Peyer's patch (tissue), 4 donors: Measurements from ENCODE around the gene HSPA1A. TPM values are rescaled to one million over a fixed set of nuclear protein-coding genes. Genes with fewer than 3 reads are reported as not detected.
A peak's percentile ranks its signal among the peaks of the same experiment; 100 is the strongest.
"Not testable (repeated sequence)": the region's sequence is repeated elsewhere in the genome, so short reads cannot be mapped to it uniquely, and the experiment has no call there.

Source experiments
- DNase-seq, 3 donors: peaks; one replicate each; pipeline ENCODE4 v3.0.0-alpha.2; 2017 to 2019
- H3K27ac ChIP-seq, 4 donors: fragments of 200-600 bp; sonication (generic); one replicate each; pipeline ENCODE4 v1.5.1; 2016 to 2019
- H3K27me3 ChIP-seq, 2 donors: fragments of 200-600 bp; sonication (generic); one replicate each; pipeline ENCODE4 v1.5.1; 2019
- H3K36me3 ChIP-seq, 3 donors: fragments of 200-600 bp; sonication (generic); one replicate each; pipeline ENCODE4 v1.5.1; 2016 to 2019
- H3K4me1 ChIP-seq, 4 donors: fragments of 200-600 bp; sonication (generic); one replicate each; pipeline ENCODE4 v1.5.1; 2016 to 2019
- H3K4me3 ChIP-seq, 4 donors: fragments of 200-600 bp; sonication (generic); 1 replicate in 3 of 4; 2 replicates in 1 of 4; pipeline ENCODE4 v1.5.1; 2016 to 2019; ENCODE audit warnings: mild to moderate bottlenecking in 1 of 4
- H3K9me3 ChIP-seq, 4 donors: fragments of 200-600 bp; sonication (generic); one replicate each; pipeline ENCODE4 v1.5.1; 2016 to 2019; ENCODE audit warnings: mild to moderate bottlenecking in 1 of 4
- CTCF ChIP-seq, 6 experiments: fragments of 450-650 bp in 4 of 6; fragments of 200-600 bp in 2 of 6; sonication (generic) in 1 of 6; IDR thresholded peaks; one replicate each; pipeline ENCODE4 v1.5.1; 2017 to 2019; ENCODE audit warnings: antibody characterized with exemption in 6 of 6, mild to moderate bottlenecking in 3 of 6, moderate library complexity in 1 of 6
- POLR2A ChIP-seq, 2 donors: fragments of 450-650 bp; IDR thresholded peaks; one replicate each; pipeline ENCODE4 v1.5.1; 2017; ENCODE audit warnings: antibody characterized with exemption in 2 of 2, mild to moderate bottlenecking in 2 of 2, moderate library complexity in 2 of 2
- total RNA-seq, 4 donors: library from RNA; depleted of rRNA; stranded (reverse); fragments of >200 nt; gene quantifications; one replicate each; pipeline ENCODE4 v1.1.0, GENCODE V29; 2016

Gene HSPA1A
- total RNA-seq, 4 donors from 2014 or later: 38.1 to 123 (median 67.0) TPM

- H3K36me3 ChIP-seq, H3K9me3 ChIP-seq, H3K27me3 ChIP-seq: not testable (repeated sequence)
- Histone ChIP-seq H3K4me1 (peaks cover 0 to 44% (median 4%) of the 10 kb centered on the region in 4 donors), H3K4me3 (peak overlapping the region; percentile 39 to 53 (median 48)), H3K27ac (peak overlapping the region; percentile 67 to 96 (median 83))
- peak in 1 of 3 donors; percentile 47 for DNase-seq
- peak in 1 of 6 experiments; percentile 18 for TF ChIP-seq CTCF (IDR thresholded peaks at IDR 0.05)
Observed at GRCh38 chr6:31817133-31817928, 2.0 kb downstream of the HSPA1A start.

- Histone ChIP-seq H3K27ac (peak overlapping the region; percentile 67 to 96 (median 83)), H3K4me1 (peaks cover 0 to 50% (median 4%) of the 10 kb centered on the region in 4 donors), H3K4me3 (peak overlapping the region; percentile 39 to 53 (median 48))
- not testable (repeated sequence) for H3K27me3 ChIP-seq, H3K36me3 ChIP-seq, DNase-seq, H3K9me3 ChIP-seq
Observed at GRCh38 chr6:31817929-31818511, 2.7 kb downstream of the HSPA1A start.

GRCh38 chr6:31819871-31820299 lies 4.5 kb downstream of the HSPA1A start:
- Histone ChIP-seq H3K36me3 (no peaks in the 10 kb centered on the region), H3K27ac (peak overlapping the region; percentile 19 to 96 (median 52)), H3K9me3 (no peaks in the 10 kb centered on the region), H3K4me3 (peak overlapping the region in 1 of 4 donors; percentile 51), H3K4me1 (peaks cover 0 to 54% (median 4%) of the 10 kb centered on the region in 4 donors), H3K27me3 (no peaks in the 10 kb centered on the region)
- no peak for DNase-seq
- TF ChIP-seq POLR2A (IDR thresholded peaks at IDR 0.05): no peak
- no peak for TF ChIP-seq CTCF (IDR thresholded peaks at IDR 0.05)

- DNase-seq, H3K4me3 ChIP-seq: not testable (repeated sequence)
Observed at GRCh38 chr6:31820399-31820798, 5.1 kb downstream of the HSPA1A start.

GRCh38 chr6:31821301-31822035 lies 6.1 kb downstream of the HSPA1A start:
- Histone ChIP-seq H3K27ac (peak overlapping the region; percentile 89 to 96 (median 94)), H3K4me3 (peak overlapping the region; percentile 49 to 59 (median 54)), H3K27me3 (no peaks in the 10 kb centered on the region), H3K9me3 (no peaks in the 10 kb centered on the region), H3K4me1 (peaks cover 0 to 65% (median 7%) of the 10 kb centered on the region in 4 donors), H3K36me3 (no peaks in the 10 kb centered on the region)
- TF ChIP-seq CTCF (IDR thresholded peaks at IDR 0.05) (no peak), POLR2A (IDR thresholded peaks at IDR 0.05) (no peak)
- peak; percentile 60 to 85 (median 84) for DNase-seq

More at GRCh38 chr6:31820399-31820798, 5.1 kb downstream of the HSPA1A start:
- Histone ChIP-seq H3K27ac (peak overlapping the region; percentile 19 to 96 (median 52)), H3K4me1 (peaks cover 0 to 58% (median 4%) of the 10 kb centered on the region in 4 donors)
- H3K27me3 ChIP-seq, H3K36me3 ChIP-seq, H3K9me3 ChIP-seq: not testable (repeated sequence)

- Histone ChIP-seq H3K4me3 (peak overlapping the region; percentile 49 to 59 (median 54)), H3K36me3 (no peaks in the 10 kb centered on the region), H3K9me3 (no peaks in the 10 kb centered on the region), H3K27me3 (no peaks in the 10 kb centered on the region), H3K27ac (peak overlapping the region; percentile 89 to 96 (median 94)), H3K4me1 (peaks cover 0 to 67% (median 9%) of the 10 kb centered on the region in 4 donors)
- peak; percentile 68 to 89 (median 88) for DNase-seq
- TF ChIP-seq CTCF (IDR thresholded peaks at IDR 0.05) (no peak), POLR2A (IDR thresholded peaks at IDR 0.05) (peak; percentile 39 to 73)
Observed at GRCh38 chr6:31822036-31822821, 6.9 kb downstream of the HSPA1A start.

- not testable (repeated sequence) for H3K36me3 ChIP-seq, H3K9me3 ChIP-seq, H3K27me3 ChIP-seq, H3K4me3 ChIP-seq, DNase-seq
- Histone ChIP-seq H3K4me1 (peaks cover 0 to 60% (median 7%) of the 10 kb centered on the region in 4 donors), H3K27ac (peak overlapping the region; percentile 2 to 96 (median 66))
Observed at GRCh38 chr6:31823592-31824196, 8.4 kb downstream of the HSPA1A start.
